Stomach (tissue), 4 donors: ENCODE data around the gene LRIG1.

ENCODE experiments used
- EP300 ChIP-seq: sonication (generic); formaldehyde crosslinking; IDR thresholded peaks from one replicate; pipeline ENCODE4 v1.6.1; 2017; ENCODE audit warnings: antibody characterized with exemption
- POLR2A ChIP-seq, 4 donors: fragments of 450-650 bp; IDR thresholded peaks; one replicate each; pipeline ENCODE4 v1.6.1; 2016; ENCODE audit warnings: antibody characterized with exemption in 4 of 4, control low read depth in 2 of 4, mild to moderate bottlenecking in 1 of 4, moderate library complexity in 1 of 4
- POLR2AphosphoS5 ChIP-seq, 3 donors: sonication (generic); formaldehyde crosslinking; IDR thresholded peaks; one replicate each; pipeline ENCODE4 v1.6.1; 2016; ENCODE audit warnings: antibody characterized with exemption in 3 of 3
- TF ChIP-seq, protein P1 (sequence below), 7 experiments: fragments of 450-650 bp in 4 of 7; fragments of 200-600 bp in 3 of 7; sonication (generic) in 3 of 7; IDR thresholded peaks; one replicate each; pipeline ENCODE4 v1.5.1; 2016 to 2019; ENCODE audit warnings: antibody characterized with exemption in 7 of 7, control low read depth in 2 of 7, mild to moderate bottlenecking in 1 of 7

DNA sequence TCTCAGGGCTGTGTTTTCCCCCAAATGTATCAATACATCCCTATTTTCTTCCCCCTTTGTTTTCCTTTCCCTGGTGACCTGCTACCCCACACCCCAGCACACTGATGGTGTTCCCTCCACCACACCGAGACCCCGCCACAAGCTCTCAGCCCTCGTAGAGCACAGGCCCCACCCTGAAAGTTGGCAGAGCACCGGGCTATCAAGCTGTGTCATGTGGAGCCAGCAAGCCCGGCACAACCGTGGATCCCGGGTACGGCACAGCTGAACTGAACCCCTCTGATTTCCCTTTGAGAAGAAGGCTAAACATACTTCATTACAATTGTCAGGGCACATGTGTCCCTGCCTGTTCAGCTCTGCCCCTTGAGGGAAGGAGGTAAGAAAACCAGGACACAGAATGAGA, 69.9 kb downstream of the LRIG1 start:
- TF ChIP-seq POLR2AphosphoS5 (IDR thresholded peaks at IDR 0.05), result no peak
- TF ChIP-seq, protein P1, sequence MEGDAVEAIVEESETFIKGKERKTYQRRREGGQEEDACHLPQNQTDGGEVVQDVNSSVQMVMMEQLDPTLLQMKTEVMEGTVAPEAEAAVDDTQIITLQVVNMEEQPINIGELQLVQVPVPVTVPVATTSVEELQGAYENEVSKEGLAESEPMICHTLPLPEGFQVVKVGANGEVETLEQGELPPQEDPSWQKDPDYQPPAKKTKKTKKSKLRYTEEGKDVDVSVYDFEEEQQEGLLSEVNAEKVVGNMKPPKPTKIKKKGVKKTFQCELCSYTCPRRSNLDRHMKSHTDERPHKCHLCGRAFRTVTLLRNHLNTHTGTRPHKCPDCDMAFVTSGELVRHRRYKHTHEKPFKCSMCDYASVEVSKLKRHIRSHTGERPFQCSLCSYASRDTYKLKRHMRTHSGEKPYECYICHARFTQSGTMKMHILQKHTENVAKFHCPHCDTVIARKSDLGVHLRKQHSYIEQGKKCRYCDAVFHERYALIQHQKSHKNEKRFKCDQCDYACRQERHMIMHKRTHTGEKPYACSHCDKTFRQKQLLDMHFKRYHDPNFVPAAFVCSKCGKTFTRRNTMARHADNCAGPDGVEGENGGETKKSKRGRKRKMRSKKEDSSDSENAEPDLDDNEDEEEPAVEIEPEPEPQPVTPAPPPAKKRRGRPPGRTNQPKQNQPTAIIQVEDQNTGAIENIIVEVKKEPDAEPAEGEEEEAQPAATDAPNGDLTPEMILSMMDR (IDR thresholded peaks at IDR 0.05), result no peak
- no peak for TF ChIP-seq POLR2A (IDR thresholded peaks at IDR 0.05)
- TF ChIP-seq EP300, result no peak
